RPMI7951 (cell line): ENCODE measurements around the gene MXI1. TPM values are rescaled to one million over a fixed set of nuclear protein-coding genes. Genes with fewer than 3 reads are reported as not detected.
"Not testable (repeated sequence)": the region's sequence is repeated elsewhere in the genome, so short reads cannot be mapped to it uniquely, and the experiment has no call there.

Experiments used
- DNase-seq: peaks from one replicate; pipeline ENCODE4 v3.0.0-alpha.2; 2012; ENCODE audit warnings: low read depth
- total RNA-seq: library from RNA; depleted of rRNA; stranded (reverse); fragments of >200 nt; shearing (Covaris generic); gene quantifications from 2 replicates; pipeline ENCODE4 v1.2.3, GENCODE V29; 2014

Gene MXI1
- total RNA-seq, 1 experiment from 2014 or later: 11.1 TPM

DNA sequence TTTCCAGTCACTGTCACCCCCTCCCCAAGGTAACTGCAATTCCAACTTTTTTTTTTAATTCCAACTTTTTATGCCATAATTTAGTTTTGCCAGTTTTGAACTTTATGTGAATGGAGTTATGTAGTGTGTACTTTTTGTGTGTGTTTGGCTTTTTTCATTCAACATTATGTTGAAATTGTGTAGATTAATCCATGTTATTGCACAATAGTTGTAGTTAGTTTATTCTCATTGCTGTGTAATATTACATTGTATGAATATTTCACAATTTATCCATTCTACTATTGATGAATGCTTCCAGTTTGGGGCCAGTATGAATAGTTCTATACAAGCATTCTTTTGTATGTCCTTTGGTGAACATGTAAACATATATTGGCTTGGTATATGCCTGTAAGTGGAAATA is 32.5 kb downstream of the MXI1 start:
- no peak for DNase-seq

DNA sequence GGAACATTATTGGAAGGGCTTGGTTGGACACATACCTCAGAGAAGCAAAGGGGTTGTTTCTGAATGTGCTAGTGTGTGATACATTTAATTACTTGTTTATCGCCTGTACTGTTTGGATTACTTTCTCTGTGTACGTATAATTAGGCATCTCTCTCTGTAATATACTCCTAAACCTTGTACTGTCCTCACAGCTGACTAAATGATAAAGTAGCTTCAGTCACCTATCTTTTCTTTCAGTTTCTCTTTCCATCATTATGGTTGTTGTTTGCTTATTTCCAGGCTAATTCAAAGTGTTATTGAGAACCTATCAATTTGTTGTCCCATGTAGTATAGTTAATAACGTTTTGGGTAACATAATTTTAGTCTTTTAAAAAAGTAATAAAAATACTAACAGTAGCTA is 34.0 kb downstream of the MXI1 start:
- no peak for DNase-seq

DNA sequence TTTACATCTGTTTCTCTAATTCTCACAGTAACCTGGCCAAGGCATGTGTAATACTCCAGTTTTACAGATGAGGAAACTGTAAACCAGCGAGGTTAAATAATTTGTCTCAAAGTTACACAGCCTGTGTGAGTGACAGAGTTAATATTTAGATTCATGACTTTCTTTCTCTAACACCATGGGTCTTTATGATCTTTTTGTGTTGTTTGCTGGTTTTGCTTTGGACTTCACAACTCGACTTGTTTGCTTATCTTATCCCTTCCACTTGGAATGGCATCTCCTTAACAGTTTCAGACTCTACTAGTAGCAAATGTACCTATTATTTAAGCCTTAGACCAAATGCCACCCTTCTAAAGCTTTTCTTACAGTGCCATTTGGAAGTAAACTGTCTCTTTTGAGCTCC is 34.4 kb downstream of the MXI1 start:
- no peak for DNase-seq

DNA sequence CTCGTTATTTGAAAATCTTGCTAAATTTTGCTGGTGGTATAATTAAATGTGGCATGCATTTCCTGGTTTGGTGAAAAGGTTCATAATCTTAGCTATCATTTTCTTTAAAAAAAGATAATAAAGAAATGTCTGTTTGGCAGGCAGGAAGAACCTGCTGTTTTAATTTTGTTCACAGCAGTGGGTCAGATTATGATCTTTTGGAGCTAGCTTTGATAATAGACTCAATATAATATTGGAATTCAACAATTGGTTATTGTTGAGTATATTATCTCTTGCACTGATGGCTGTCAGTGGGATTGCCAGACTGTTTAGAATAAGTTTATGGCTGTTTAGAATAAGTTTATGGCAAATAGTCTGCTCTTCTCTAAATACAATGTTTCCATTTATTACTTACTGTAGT is 35.1 kb downstream of the MXI1 start:
- DNase-seq: no peak

DNA sequence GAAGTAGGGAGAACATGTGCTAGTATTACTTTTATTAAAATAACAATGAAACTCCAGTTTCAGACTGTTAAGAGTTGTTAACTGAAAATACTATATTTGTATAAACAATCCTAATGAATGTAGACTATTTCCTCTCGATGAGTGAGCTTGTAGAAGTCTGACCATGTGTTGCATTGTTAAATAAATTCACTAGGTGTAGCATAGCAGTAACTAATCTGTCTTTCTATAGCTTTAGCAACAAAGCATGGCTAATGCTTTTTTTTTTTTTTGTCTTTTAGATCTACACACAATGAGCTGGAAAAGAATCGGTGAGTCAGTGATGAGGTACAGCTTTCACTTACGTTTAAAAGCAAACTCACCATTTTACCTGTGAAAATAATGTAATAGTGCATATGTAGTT is 37.1 kb downstream of the MXI1 start:
- no peak for DNase-seq

DNA sequence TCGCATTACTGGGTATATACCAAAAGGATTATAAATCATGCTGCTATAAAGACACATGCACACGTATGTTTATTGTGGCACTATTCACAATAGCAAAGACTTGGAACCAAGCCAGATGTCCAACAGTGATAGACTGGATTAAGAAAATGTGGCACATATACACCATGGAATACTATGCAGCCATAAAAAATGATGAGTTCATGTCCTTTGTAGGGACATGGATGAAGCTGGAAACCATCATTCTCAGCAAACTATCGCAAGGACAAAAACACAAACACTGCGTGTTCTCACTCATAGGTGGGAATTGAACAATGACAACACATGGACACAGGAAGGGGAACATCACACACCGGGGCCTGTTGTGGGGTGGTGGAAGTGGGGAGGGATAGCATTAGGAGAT is 40.4 kb downstream of the MXI1 start:
- not testable (repeated sequence) for DNase-seq

DNA sequence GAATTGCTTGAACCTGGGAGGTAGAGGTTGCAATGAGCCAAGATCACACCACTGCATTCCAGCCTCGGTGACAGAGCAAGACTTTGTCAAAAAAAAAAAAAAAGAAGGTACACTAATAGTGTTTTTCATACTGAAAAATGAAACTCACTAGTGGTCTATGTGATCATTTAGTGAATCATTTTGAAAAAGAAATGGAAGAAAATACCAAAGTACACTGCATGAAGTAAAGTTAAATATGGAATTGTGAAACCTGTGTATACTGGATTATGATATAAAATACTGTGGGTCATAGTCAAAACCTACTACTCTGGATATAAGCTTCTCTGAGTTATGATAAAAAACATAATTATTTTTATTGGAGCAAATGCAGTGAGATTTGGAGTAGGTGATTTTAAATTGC is 42.1 kb downstream of the MXI1 start:
- DNase-seq: not testable (repeated sequence)

DNA sequence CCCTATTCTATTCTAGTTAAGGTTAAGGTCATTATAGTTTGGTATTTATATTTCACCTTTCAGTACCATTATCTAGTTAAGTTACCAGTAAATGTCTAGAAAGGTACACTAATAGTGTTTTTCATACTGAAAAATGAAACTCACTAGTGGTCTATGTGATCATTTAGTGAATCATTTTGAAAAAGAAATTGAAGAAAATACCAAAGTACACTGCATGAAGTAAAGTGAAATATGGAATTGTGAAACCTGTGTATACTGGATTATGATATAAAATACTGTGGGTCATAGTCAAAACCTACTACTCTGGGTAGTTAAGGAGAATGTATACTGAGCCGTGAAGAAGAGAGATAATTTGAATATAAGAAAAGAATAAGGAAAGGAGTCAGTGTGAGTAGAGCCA is 44.0 kb downstream of the MXI1 start:
- not testable (repeated sequence) for DNase-seq

DNA sequence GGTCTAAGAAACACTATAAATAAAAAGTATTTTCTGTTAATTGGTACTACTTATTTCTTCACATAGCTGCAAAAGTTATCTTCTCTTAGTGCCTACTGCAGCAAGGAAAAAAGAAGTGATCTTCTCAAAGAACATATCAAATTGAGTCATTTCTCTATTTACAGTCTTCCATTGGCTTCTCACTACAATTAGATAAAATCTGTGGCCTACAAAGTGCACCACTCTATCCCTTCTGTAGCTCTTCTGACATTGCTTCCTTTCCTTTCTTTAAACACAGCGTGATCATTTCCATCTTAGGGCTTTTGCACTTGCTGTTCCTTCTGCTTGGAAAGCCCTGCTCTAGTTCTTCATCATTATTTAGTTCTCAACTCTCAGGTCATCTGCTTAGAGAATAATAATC is 44.7 kb downstream of the MXI1 start:
- DNase-seq: no peak

DNA sequence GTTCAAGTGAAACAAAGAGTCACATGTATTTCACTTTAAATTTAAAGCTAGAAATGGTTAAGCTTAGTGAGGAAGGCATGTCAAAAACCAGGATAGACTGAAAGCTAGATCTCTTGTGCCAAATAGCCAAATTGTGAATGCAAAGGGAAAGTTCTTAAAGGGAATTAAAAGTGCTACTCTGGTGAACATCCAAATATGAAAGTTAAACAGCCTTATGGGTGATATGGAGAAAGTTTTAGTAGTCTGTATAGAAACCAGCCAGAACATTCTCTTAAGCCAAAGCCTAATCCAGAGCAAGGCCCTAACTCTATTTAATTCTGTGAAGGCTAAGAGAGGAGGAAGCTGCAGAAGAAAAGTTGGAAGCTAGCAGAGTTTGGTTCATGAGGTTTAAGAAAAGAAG is 47.1 kb downstream of the MXI1 start:
- no peak for DNase-seq

DNA sequence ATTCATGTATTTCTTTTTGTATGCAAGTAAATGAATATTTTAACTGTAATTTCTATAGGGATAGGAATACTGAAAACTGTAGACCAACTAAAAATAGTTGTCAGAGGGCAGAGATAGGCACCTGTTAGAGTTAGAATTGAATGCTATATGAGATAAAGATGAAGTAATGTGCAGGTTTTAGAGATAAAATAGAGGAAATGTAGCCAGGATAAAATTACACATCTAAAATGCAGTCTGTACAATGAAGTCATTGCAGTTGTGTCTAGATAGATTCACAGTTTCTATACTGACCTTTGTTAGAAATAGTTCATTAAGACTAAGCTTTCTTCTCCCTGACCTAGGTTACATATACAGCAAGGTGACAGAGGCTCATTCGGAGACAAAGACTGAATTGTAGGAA is 51.1 kb downstream of the MXI1 start:
- no peak for DNase-seq

DNA sequence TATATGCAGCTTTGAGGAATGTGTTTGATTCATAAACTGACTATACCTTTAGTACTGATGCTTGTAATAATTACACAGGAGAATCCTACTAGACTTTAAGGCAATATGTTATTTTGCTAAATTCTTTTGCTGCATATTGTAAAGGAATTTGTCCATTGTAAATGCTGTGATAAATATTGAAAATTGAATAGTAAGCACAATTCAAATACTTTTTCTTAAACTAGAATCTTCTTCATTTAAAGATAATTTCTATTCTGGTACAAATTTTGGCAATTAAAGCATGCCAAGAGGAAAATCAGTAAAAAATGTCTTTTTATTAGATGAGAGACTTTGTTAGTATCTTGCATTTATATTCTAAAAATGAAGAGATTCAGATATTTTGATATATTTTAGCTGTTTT is 51.9 kb downstream of the MXI1 start:
- DNase-seq: no peak

DNA sequence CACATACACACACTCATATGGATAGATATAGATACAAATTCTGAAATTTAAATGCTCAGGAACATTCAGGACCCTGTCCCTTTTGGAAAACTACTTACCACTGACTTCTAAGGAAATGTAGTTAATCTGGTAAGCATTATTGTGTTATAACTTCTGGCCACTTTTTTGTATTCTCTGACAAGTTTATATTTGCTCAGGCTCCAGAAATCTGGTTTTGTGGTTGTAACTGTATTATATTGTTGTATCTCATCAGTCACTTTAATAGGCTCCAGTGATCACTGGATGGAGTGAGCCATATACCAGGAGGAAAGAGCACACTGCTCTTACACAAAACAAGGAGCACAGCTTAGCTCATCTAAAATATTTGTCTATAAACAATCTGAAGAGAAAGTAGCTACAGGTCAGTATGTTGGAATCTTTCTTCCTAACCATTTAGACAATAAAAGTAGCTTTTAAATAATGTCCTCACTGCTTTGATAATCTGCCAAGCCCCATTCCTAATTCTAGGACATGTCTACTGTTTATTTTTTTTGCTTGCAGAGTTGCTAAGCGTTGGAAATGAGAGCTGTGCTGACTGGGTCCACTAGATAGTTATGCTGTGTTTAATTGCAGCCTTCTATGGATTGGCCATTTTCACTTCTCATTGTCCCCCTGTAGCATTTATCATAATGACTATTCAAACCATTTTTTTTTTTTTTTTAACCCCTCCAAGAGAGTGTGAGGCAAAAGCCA is 53.5 kb downstream of the MXI1 start:
- no peak for DNase-seq

DNA sequence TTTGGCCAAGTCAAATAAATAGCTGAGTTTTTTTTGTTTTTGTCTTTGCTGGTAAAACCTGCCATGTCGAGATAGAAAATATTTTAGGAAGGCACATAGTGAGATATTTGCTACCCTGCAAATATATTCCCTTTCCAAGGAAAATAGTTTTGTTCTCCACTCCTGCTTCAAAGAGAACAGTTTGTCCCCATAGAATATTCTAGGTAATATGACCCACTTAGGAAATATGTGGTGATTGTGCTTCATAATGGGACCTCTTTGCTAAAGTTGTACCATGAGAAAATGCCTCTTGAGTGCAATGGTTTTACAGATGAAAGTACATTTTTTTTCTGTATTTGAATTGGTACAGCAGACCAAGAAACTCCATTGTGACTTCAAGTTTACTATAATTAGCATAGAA is 55.8 kb downstream of the MXI1 start:
- no peak for DNase-seq

DNA sequence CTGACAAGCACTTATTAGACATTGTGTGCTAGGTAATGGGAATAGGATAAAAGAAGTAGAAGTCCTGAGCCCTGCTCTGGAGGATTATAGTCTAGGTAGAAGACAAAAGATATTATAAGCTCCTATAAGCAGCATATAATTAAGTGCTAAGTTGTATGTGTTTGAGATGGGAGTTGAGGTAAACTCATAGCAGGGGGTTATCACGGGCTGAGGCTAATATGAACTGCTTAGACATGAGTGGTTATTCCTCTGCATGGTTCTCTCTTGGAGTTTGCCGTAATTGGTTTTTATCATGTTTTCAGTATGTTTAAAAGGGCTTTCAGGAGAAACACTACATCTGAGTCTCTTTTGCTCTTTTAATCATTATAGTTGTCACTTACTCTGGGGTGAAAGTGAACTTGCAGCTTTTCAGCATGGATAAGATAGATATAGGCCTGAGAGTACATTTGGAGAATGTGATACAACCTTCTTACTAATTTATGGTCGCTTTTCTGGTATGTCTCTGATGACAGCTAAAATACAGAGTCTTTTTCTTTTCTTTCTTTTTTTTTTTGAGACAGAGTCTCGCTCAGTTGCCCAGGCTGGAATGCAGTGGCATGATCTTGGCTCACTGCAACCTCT is 58.3 kb downstream of the MXI1 start:
- no peak for DNase-seq

DNA sequence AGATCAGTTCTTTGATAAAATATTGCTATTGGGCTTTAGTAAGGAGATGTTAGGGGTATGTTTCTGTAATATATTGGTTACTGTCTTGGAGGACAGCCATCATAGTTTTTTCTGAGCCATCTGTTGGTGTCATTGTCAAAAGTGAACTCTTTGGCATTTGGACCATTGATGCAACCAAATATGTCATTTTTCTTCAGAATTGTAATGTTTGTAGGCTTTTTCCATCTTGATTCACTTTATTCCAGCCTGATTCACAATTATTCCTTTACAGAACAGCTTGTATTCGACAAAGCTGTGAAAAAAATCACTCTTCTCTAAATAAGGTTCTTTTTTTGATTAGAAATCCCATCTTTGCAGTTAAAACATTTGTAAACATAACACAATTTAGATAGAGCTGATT is 59.9 kb downstream of the MXI1 start:
- DNase-seq: no peak

DNA sequence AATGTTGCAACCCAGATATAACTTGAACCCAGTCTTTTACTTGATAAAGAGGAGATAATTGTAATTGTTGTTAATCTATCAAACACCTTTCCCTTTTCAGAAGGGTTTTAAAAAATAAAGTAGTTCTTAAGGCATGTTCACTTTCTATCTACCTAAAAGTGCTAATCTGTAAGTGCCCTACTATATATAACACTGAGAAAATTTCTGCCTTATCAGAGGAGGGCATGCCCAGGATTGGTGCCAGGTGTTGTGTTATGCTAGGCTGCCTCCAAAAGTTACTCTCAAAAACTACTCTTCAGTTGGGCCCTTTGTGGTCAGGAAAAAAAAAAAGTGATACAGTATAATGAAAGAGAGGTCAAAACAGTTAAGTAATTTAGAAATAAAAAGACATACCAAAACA is 61.0 kb downstream of the MXI1 start:
- DNase-seq: no peak

DNA sequence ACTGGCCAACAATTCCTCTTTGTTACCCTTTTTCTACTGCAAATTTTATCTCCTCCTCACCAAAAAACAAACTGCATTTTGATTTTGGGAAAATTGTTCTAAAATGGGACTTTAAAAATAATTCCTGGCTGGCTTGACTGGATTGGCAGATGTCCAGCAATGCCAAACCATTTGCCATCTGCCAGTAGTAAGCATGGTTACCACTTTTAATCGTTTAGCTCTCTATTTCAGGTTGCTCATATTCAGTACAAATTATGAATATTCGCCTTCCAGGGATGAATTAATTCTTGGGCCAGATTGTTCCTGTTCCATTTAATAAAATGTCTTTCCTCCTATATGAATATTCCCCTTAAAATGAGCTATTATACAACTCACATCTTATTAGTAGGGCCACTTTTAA is 61.6 kb downstream of the MXI1 start:
- DNase-seq: no peak

DNA sequence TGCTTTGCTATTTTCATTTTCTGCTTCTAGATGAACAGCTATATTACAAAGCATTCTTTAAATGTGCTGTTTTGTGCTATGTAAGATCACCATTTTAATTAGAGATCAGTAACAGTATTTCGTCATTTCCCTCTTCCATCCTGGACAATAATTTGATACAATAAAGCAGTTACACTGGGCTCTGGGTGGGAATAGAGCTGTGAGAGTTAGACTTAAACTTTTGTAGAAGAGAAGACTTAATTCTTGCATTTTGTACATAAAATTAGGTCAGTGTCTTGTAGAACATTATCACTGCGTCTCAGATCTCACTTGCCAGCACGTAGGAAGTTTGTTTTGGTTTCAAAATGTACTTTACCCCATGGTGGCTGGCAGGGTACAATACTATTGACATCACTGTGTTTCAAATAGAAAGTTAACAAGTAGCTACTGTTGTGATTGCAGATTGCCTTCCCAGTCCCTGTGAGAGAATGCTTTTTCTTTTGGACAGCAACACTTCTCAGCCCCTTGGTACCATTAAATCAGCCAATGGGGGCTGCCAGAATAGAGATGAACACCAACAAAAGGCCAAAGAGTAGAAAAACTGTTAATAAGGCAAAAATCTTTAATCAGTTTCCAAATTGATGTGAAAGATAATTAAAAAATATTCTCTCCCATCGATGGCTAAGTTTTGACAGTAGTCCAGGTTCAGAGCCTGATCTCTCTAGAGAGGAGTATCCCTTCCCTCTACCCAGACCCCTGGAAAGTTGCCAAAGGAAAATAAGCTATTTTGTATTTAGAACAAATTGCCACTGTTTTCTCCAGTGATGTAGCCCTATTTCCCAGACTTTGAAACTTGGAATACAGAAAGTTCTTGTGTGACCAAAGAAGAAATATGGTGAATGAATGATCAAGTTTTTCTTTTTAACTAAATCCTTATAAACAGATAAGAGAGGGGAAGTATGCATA is 62.2 kb downstream of the MXI1 start:
- DNase-seq: peak; percentile 33

DNA sequence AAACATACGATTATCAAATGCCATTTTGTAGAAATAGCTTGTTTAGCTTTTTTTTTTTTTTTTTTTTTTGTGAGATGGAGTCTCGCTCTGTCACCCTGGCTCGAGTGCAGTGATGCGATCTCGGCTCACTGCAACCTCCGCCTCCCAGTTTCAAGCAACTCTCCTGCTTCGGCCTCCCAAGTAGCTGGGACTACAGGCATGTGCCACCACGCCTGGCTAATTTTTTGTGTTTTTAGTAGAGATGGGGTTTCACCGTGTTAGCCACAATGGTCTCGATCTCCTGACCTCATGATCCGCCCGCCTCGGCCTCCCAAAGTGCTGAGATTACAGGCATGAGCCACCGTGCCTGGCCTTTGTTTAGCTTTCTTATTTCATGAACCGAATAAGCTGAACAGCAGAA is 65.6 kb downstream of the MXI1 start:
- not testable (repeated sequence) for DNase-seq

DNA sequence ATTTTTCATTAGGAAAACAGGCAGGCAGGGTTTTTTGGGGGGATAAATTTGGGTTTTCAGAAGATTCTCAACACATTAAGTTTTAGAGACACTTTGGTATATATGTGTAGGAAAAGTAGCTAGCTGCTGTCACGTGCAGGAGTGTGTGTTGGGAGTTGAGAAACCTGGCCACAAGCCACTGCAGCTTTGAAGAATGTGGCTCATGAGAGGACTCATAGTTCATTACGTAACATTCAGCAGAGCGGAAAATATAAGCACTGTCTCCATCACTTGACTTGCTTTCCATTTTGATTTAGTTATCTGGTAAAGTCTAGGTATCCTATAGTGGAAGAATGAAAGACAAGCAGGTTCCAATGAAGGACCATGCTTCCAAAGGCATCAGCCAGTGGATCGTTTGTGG is 66.1 kb downstream of the MXI1 start:
- DNase-seq: peak; percentile 77

DNA sequence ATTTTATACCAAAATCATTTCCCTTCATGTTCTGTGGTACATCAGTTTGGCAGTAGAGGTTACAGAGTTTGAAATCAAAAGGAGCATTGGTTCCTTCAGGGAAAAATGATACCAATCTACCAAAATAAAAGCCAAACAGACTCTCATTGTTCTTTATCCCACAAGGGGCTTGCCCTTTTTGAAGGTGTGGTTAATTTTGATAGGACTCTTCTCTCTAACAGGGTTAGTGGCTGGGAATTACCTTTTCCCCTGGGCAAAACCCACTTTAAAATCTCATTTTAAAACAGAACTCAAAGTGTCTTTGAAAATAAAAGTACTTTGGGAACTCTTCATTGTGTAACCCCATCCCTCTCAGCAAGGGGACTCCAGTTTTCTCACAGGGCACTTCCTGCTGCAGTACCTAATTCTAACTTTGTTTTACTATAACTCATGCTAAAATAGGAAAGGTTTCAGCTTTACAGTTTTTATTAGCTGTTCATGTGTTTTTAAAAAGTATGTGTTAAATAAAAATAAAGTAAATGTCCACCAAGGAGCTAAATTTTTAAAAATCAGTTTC is 66.7 kb downstream of the MXI1 start:
- no peak for DNase-seq
